Keratinocyte (primary cell): Measurements from ENCODE around the gene EPHB6. TPM values are rescaled to one million over a fixed set of nuclear protein-coding genes. Genes with fewer than 3 reads are reported as not detected.

Experiments used
- DNase-seq: peaks from one replicate; pipeline ENCODE4 v3.0.0-alpha.2; 2011; ENCODE audit warnings: low read depth, missing footprints, low spot score
- FAIRE-seq: peaks from 2 replicates; lab custom pipeline; 2011; peaks lifted over from hg19 to GRCh38; lab: Jason Lieb, UNC
- H2AFZ ChIP-seq: 2 replicates; pipeline ENCODE4 v1.6.0; 2012; ENCODE audit warnings: low read length, control low read depth, inconsistent platforms; ENCODE audit not compliant: control insufficient read depth
- H3K27ac ChIP-seq: 2 replicates; pipeline ENCODE4 v1.5.1; 2011; ENCODE audit warnings: low read length; ENCODE audit not compliant: control insufficient read depth, insufficient read depth
- H3K27me3 ChIP-seq: 3 replicates; pipeline ENCODE4 v1.6.0; 2011; ENCODE audit warnings: low read length; ENCODE audit not compliant: control insufficient read depth, insufficient read depth; ENCODE audit errors: extremely low read depth
- H3K36me3 ChIP-seq, 2 experiments: 2 replicates in 1 of 2; 3 replicates in 1 of 2; pipeline ENCODE4 v1.5.1; 2011; ENCODE audit warnings: low read length in 2 of 2, mild to moderate bottlenecking in 1 of 2; ENCODE audit not compliant: control insufficient read depth in 2 of 2, insufficient read depth in 2 of 2; ENCODE audit errors: extremely low read depth in 1 of 2
- H3K4me1 ChIP-seq: 3 replicates; pipeline ENCODE4 v1.5.1; 2011; ENCODE audit warnings: low read length; ENCODE audit not compliant: control insufficient read depth, insufficient read depth; ENCODE audit errors: extremely low read depth
- H3K4me2 ChIP-seq: 3 replicates; pipeline ENCODE4 v1.6.0; 2011; ENCODE audit warnings: low read depth, low read length; ENCODE audit not compliant: control insufficient read depth, insufficient read depth; ENCODE audit errors: extremely low read depth
- H3K4me3 ChIP-seq, 3 experiments: fragments of 200-600 bp in 1 of 3; sonication (generic) in 1 of 3; 2 replicates in 2 of 3; 3 replicates in 1 of 3; pipeline ENCODE4 v1.5.1; 2011 to 2016; ENCODE audit warnings: low read length in 3 of 3, mild to moderate bottlenecking in 3 of 3, control low read depth in 2 of 3, inconsistent platforms in 1 of 3, low read depth in 1 of 3, mixed read lengths in 1 of 3, mixed run types in 1 of 3, moderate library complexity in 1 of 3; ENCODE audit not compliant: control insufficient read depth in 2 of 3, insufficient read depth in 2 of 3; ENCODE audit errors: extremely low read depth in 1 of 3
- H3K79me2 ChIP-seq: 2 replicates; pipeline ENCODE4 v1.6.0; 2012; ENCODE audit warnings: low read length; ENCODE audit not compliant: control insufficient read depth, insufficient read depth
- H3K9ac ChIP-seq: 3 replicates; pipeline ENCODE4 v1.6.0; 2011; ENCODE audit warnings: low read length; ENCODE audit not compliant: control insufficient read depth, insufficient read depth; ENCODE audit errors: extremely low read depth
- H3K9me1 ChIP-seq: 3 replicates; pipeline ENCODE4 v1.6.0; 2011; ENCODE audit warnings: low read length; ENCODE audit not compliant: control insufficient read depth, insufficient read depth; ENCODE audit errors: extremely low read depth
- H3K9me3 ChIP-seq: 2 replicates; pipeline ENCODE4 v1.5.1; 2012; ENCODE audit warnings: low read depth, low read length; ENCODE audit not compliant: control insufficient read depth
- H4K20me1 ChIP-seq: 3 replicates; pipeline ENCODE4 v1.6.0; 2011; ENCODE audit warnings: low read length; ENCODE audit not compliant: control insufficient read depth, insufficient read depth; ENCODE audit errors: extremely low read depth
- EZH2 ChIP-seq: IDR thresholded peaks from one replicate; pipeline ENCODE4 v1.6.1; 2012; ENCODE audit warnings: inconsistent platforms, mild to moderate bottlenecking, low read length, moderate library complexity
- dilution Hi-C: fragments of 300-500 bp; cut with MboI; formaldehyde crosslinking; loops from one replicate; pipeline ENCODE4 v1.7.0; 2020; ENCODE audit warnings: low sequenced_read_pairs; ENCODE audit not compliant: extremely low pct_ligation_motif_present
- polyA minus RNA-seq, 3 experiments: library from RNA; depleted of rRNA, polyadenylated mRNA; stranded (reverse); fragments of >200 nt; gene quantifications; 1 replicate in 1 of 3; 2 replicates in 1 of 3; 3 replicates in 1 of 3; pipeline ENCODE4 v1.2.3, GENCODE V29; 2011
- polyA plus RNA-seq, 5 experiments: library from polyadenylated mRNA; depleted of rRNA in 3 of 5; stranded (reverse) in 3 of 5; stranded (forward) in 1 of 5; unstranded in 1 of 5; fragments of >200 nt; gene quantifications; 1 replicate in 1 of 5; 2 replicates in 3 of 5; 3 replicates in 1 of 5; pipeline versions ENCODE4 v1.2.1 to v1.2.3, GENCODE V29; 2011 to 2012; ENCODE audit warnings: missing spikeins in 2 of 5, low read depth in 1 of 5, low replicate concordance in 1 of 5
- TF ChIP-seq, protein P1 (sequence below), 3 experiments: IDR thresholded peaks in 1 of 3; conservative IDR thresholded peaks in 1 of 3; optimal IDR thresholded peaks in 1 of 3; 2 replicates in 2 of 3; 3 replicates in 1 of 3; pipeline versions ENCODE3 to v1.5.1; 2011; ENCODE audit warnings: low read length in 3 of 3, mild to moderate bottlenecking in 3 of 3, moderate library complexity in 2 of 3, control low read depth in 1 of 3, inconsistent platforms in 1 of 3; ENCODE audit not compliant: insufficient read depth in 2 of 3; ENCODE audit errors: extremely low read depth in 1 of 3

EPHB6 gene, protein sequence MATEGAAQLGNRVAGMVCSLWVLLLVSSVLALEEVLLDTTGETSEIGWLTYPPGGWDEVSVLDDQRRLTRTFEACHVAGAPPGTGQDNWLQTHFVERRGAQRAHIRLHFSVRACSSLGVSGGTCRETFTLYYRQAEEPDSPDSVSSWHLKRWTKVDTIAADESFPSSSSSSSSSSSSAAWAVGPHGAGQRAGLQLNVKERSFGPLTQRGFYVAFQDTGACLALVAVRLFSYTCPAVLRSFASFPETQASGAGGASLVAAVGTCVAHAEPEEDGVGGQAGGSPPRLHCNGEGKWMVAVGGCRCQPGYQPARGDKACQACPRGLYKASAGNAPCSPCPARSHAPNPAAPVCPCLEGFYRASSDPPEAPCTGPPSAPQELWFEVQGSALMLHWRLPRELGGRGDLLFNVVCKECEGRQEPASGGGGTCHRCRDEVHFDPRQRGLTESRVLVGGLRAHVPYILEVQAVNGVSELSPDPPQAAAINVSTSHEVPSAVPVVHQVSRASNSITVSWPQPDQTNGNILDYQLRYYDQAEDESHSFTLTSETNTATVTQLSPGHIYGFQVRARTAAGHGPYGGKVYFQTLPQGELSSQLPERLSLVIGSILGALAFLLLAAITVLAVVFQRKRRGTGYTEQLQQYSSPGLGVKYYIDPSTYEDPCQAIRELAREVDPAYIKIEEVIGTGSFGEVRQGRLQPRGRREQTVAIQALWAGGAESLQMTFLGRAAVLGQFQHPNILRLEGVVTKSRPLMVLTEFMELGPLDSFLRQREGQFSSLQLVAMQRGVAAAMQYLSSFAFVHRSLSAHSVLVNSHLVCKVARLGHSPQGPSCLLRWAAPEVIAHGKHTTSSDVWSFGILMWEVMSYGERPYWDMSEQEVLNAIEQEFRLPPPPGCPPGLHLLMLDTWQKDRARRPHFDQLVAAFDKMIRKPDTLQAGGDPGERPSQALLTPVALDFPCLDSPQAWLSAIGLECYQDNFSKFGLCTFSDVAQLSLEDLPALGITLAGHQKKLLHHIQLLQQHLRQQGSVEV
- polyA plus RNA-seq (0.59 to 3.0 TPM (median 1.9 TPM) in 3 replicates), polyA minus RNA-seq (1.4 to 6.6 TPM (median 1.6 TPM) in 3 replicates)
- polyA plus RNA-seq (2011; ENCODE audit: low read depth), result 17.8 TPM
- polyA plus RNA-seq (2011; cell fraction: cytosol; rRNA removed), result 0.82 and 0.94 TPM in 2 replicates
- polyA plus RNA-seq (2011; cell fraction: nucleus; rRNA removed), result 2.9 and 3.7 TPM in 2 replicates
- 0.70 and 17.2 TPM in 2 replicates for polyA plus RNA-seq (2012; ENCODE audit: low replicate concordance)
- polyA minus RNA-seq (2011; cell fraction: cytosol; rRNA and poly(A)+ RNA removed), result 5.2 TPM
- polyA minus RNA-seq (2011; cell fraction: nucleus; rRNA and poly(A)+ RNA removed), result 3.1 and 4.2 TPM in 2 replicates

DNA sequence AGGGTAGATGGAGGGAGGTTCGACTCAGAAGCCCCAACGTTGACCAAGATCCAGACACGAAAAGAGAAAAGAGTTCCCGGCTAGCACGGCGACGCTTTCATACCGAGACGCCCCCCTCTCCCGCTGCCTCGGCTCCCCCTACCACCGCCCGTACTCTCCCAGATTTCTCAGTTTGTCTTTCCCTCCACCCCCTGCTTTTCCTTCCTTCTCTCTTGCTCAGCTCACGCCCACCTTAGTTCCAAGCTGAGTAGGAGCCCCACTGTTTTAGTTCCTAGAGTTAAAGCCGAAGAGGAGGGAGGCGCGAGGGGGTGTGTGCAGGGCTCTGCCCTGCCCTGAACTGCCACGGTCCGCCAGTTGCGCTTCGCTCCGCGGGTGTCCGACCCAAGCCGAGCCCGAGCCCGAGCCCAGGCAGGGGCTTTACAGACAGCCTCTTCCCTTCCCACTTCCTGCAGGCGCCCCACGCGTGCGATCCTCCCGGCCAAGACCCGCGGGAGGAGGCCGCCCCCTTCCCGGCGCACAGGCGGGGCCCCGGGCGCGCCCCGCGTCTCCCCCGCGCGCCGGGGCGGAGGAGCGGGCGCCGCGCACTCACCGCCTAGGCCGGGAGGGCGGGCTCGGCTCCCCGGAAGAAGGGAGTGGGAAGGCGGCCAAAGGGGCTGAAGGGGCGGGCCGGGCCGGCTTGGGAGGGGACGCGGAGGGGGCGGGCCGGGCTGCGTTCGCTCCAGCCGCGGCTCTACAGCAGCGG is at the start of gene EPHB6:
EPHB6 (plus strand) TSS at position 705 of the 742 bp plus-strand sequence. CDS start 8,152 bp downstream, outside the sequence.
- H2AFZ ChIP-seq, result peak within 1 kb of the TSS; percentile 92
- peak within 1 kb of the TSS; percentile 61 for H3K9ac ChIP-seq
- H3K27ac ChIP-seq, result peak within 1 kb of the TSS; percentile 3
- no peaks in the 10 kb centered on the region for H3K9me3 ChIP-seq
- dilution Hi-C loops, result no loop called here
- peak within 1 kb of the TSS; percentile 45 to 82 (median 76) for H3K4me3 ChIP-seq
- H3K27me3 ChIP-seq, result peaks cover 10% of the 10 kb centered on the region
- H3K4me1 ChIP-seq, result peaks cover 14% of the 10 kb centered on the region
- TF ChIP-seq, protein P1, sequence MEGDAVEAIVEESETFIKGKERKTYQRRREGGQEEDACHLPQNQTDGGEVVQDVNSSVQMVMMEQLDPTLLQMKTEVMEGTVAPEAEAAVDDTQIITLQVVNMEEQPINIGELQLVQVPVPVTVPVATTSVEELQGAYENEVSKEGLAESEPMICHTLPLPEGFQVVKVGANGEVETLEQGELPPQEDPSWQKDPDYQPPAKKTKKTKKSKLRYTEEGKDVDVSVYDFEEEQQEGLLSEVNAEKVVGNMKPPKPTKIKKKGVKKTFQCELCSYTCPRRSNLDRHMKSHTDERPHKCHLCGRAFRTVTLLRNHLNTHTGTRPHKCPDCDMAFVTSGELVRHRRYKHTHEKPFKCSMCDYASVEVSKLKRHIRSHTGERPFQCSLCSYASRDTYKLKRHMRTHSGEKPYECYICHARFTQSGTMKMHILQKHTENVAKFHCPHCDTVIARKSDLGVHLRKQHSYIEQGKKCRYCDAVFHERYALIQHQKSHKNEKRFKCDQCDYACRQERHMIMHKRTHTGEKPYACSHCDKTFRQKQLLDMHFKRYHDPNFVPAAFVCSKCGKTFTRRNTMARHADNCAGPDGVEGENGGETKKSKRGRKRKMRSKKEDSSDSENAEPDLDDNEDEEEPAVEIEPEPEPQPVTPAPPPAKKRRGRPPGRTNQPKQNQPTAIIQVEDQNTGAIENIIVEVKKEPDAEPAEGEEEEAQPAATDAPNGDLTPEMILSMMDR (optimal IDR thresholded peaks at IDR 0.05 in 1 of 3, IDR thresholded peaks at IDR 0.05 in 1 of 3, conservative IDR thresholded peaks at IDR 0.05 in 1 of 3; ENCODE audit: extremely low read depth in 1 of 3, insufficient read depth in 2 of 3, low read length in 3 of 3), result no peak
- no peak for TF ChIP-seq EZH2
- DNase-seq, result no peak
- peak within 1 kb of the TSS; percentile 93 for H3K4me2 ChIP-seq
- no peak for FAIRE-seq
- H3K9me1 ChIP-seq, result no peaks in the 10 kb centered on the region
- H3K36me3 ChIP-seq, result no peaks in the 10 kb centered on the region
- H3K79me2 ChIP-seq, result no peaks in the 10 kb centered on the region
- no peaks in the 10 kb centered on the region for H4K20me1 ChIP-seq
